Frontal cortex (tissue), 4 donors: ENCODE measurements around the gene CNTNAP1. TPM values are rescaled to one million over a fixed set of nuclear protein-coding genes. Genes with fewer than 3 reads are reported as not detected.
A peak's percentile ranks its signal among the peaks of the same experiment; 100 is the strongest.
"Not testable (repeated sequence)": the region's sequence is repeated elsewhere in the genome, so short reads cannot be mapped to it uniquely, and the experiment has no call there.

ENCODE experiments used
- DNase-seq, 2 donors: peaks; one replicate each; pipeline ENCODE4 v3.0.0; 2012; ENCODE audit warnings: low spot score in 2 of 2
- FAIRE-seq: peaks from 2 replicates; lab custom pipeline; 2012; peaks lifted over from hg19 to GRCh38; lab: Jason Lieb, UNC
- total RNA-seq: library from RNA; depleted of rRNA; stranded (reverse); fragments of >200 nt; gene quantifications from one replicate; pipeline ENCODE4 v1.2.3, GENCODE V29; 2014
- donor health status: control.
- donor health status: control.
- donor health status: control.

Gene CNTNAP1
- total RNA-seq = 5.3 TPM

GRCh38 chr17:42681976-42682721 lies at the start of gene CNTNAP1:
CNTNAP1 (plus strand) TSS chr17:42682531; CDS start chr17:42682830, 299 bp downstream.
- FAIRE-seq (no peak), DNase-seq (peak; percentile 69 to 75)

GRCh38 chr17:42632949-42633444 lies 49.3 kb upstream of the CNTNAP1 start:
- FAIRE-seq (no peak), DNase-seq (no peak)

GRCh38 chr17:42639525-42640113 lies 42.7 kb upstream of the CNTNAP1 start:
- no peak for FAIRE-seq

GRCh38 chr17:42640121-42640520 lies 42.2 kb upstream of the CNTNAP1 start:
- no peak for FAIRE-seq
- DNase-seq = no peak

More at GRCh38 chr17:42639525-42640113, 42.7 kb upstream of the CNTNAP1 start:
- no peak for DNase-seq

- DNase-seq (no peak), FAIRE-seq (no peak)
Measured at GRCh38 chr17:42642336-42642735, 40.0 kb upstream of the CNTNAP1 start.

- no peak for FAIRE-seq
- no peak for DNase-seq
Measured at GRCh38 chr17:42647778-42648177, 34.6 kb upstream of the CNTNAP1 start.

- FAIRE-seq (no peak), DNase-seq (no peak)
Measured at GRCh38 chr17:42651392-42651791, 30.9 kb upstream of the CNTNAP1 start.

GRCh38 chr17:42653179-42654124 lies 28.9 kb upstream of the CNTNAP1 start:
- FAIRE-seq (no peak), DNase-seq (peak in 1 of 2 donors; percentile 62)

- no peak for FAIRE-seq
Measured at GRCh38 chr17:42655528-42655927, 26.8 kb upstream of the CNTNAP1 start.

GRCh38 chr17:42657824-42658588 lies 24.3 kb upstream of the CNTNAP1 start:
- FAIRE-seq = no peak

More at GRCh38 chr17:42655528-42655927, 26.8 kb upstream of the CNTNAP1 start:
- no peak for DNase-seq

GRCh38 chr17:42659079-42659931 lies 23.0 kb upstream of the CNTNAP1 start, which contains the start of gene TUBG2:
TUBG2 (plus strand) TSS chr17:42659284; CDS start chr17:42659504, 220 bp downstream.
- FAIRE-seq (no peak), DNase-seq (peak; percentile 85 to 91)

More at GRCh38 chr17:42657824-42658588, 24.3 kb upstream of the CNTNAP1 start:
- DNase-seq = no peak

GRCh38 chr17:42659932-42660274 lies 22.4 kb upstream of the CNTNAP1 start:
- FAIRE-seq = not testable (repeated sequence)

GRCh38 chr17:42660692-42661345 lies 21.5 kb upstream of the CNTNAP1 start:
- FAIRE-seq (no peak), DNase-seq (peak in 1 of 2 donors; percentile 34)

More at GRCh38 chr17:42659932-42660274, 22.4 kb upstream of the CNTNAP1 start:
- not testable (repeated sequence) for DNase-seq

- no peak for DNase-seq
- FAIRE-seq = no peak
Measured at GRCh38 chr17:42665581-42666001, 16.7 kb upstream of the CNTNAP1 start.

- not testable (repeated sequence) for FAIRE-seq
Measured at GRCh38 chr17:42666126-42666525, 16.2 kb upstream of the CNTNAP1 start.

GRCh38 chr17:42667088-42667951 lies 15.0 kb upstream of the CNTNAP1 start:
- no peak for FAIRE-seq
- DNase-seq = peak; percentile 30 to 70

More at GRCh38 chr17:42666126-42666525, 16.2 kb upstream of the CNTNAP1 start:
- not testable (repeated sequence) for DNase-seq

- no peak for FAIRE-seq
Measured at GRCh38 chr17:42669705-42669976, 12.7 kb upstream of the CNTNAP1 start.

More at GRCh38 chr17:42669705-42669976, 12.7 kb upstream of the CNTNAP1 start:
- peak in 1 of 2 donors; percentile 32 for DNase-seq
